NB4 (cell line): ENCODE results near the gene LRRC26.

ENCODE experiments used
- CTCF ChIP-seq: IDR thresholded peaks from one replicate; pipeline ENCODE4 v1.5.1; 2012; ENCODE audit warnings: low read depth, low read length
- POLR2A ChIP-seq: IDR thresholded peaks from 2 replicates; pipeline ENCODE4 v1.6.1; 2011; ENCODE audit warnings: mild to moderate bottlenecking; ENCODE audit not compliant: insufficient read length; ENCODE audit errors: extremely low read depth

DNA sequence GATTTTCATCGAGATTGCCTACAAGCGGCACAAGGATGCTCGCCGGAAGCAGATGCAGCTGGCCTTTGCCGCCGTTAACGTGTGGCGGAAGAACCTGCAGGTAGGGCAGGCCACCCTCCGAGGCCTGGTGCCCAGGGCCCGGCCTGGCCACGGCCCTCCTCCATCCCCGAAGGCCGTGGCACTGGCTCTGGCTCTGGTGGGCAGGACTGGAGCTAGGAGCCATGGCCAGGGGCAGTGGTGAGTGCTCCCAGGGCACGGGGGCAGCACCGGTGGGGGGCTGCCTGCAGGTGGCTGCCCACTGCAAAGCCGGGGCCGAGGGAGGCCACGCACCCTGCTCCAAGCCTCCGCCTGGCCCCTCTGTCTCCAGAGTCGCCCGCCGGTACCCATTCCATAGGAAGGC is 6.0 kb downstream of the LRRC26 start:
- TF ChIP-seq CTCF: no peak
- TF ChIP-seq POLR2A: no peak
